Measurements from ENCODE around the gene TRABD. TPM values are rescaled to one million over a fixed set of nuclear protein-coding genes. Genes with fewer than 3 reads are reported as not detected.

Gene TRABD
- polyA plus RNA-seq, 1 donor (not counting 4 experiments of a cell fraction or from before 2014, with no cell fraction given), result 22.7 TPM

DNA sequence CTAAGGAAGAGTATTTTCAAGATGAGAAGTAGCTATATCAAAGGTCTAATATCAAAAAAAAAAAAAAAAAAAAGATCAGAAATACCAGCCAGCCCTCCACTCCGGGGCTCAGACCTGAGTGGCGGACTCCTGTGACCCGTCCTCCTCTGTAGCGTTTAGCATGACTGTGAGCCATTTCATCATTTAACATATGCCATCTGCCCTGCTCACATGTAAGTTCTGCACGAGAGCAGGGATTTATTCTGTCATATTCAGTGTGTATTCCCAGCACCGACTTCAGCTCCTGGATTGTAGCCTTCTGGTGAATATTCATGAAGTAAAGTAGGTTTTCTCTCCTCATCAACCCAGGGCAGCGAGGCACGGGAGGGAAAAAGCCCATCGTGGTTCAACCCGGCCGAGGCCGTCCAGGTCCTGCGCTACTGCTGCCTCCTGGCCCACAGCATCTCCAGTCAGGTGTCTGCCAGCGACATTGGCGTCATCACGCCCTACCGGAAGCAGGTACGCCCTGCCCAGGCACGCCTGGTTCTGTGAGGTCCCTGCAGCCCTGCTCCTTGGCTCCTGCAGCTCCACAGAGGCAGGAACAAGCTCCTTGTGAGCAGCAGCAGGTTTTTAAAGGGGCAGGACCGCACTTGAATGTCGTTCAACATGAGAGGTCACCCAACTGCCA is 27.9 kb upstream of the TRABD start:
- no peaks in the 10 kb centered on the region for H3K9me3 ChIP-seq (ENCODE audit: control insufficient read depth, low read depth, low read length)
- H3K79me2 ChIP-seq (ENCODE audit: control insufficient read depth, insufficient read depth, low read length), result no peaks in the 10 kb centered on the region
- H2AFZ ChIP-seq (ENCODE audit: control insufficient read depth, low read length), result peak overlapping the region; percentile 57
- peaks cover 7% of the 10 kb centered on the region for H3K27me3 ChIP-seq (ENCODE audit: control insufficient read depth, extremely low read depth, insufficient read depth, low read length)
- no peak overlapping the region for H3K27ac ChIP-seq (ENCODE audit: control insufficient read depth, insufficient read depth, low read length)
- peak overlapping the region; percentile 67 for H3K4me2 ChIP-seq (ENCODE audit: control insufficient read depth, extremely low read depth, insufficient read depth, low read depth, low read length)
- TF ChIP-seq, protein P1, sequence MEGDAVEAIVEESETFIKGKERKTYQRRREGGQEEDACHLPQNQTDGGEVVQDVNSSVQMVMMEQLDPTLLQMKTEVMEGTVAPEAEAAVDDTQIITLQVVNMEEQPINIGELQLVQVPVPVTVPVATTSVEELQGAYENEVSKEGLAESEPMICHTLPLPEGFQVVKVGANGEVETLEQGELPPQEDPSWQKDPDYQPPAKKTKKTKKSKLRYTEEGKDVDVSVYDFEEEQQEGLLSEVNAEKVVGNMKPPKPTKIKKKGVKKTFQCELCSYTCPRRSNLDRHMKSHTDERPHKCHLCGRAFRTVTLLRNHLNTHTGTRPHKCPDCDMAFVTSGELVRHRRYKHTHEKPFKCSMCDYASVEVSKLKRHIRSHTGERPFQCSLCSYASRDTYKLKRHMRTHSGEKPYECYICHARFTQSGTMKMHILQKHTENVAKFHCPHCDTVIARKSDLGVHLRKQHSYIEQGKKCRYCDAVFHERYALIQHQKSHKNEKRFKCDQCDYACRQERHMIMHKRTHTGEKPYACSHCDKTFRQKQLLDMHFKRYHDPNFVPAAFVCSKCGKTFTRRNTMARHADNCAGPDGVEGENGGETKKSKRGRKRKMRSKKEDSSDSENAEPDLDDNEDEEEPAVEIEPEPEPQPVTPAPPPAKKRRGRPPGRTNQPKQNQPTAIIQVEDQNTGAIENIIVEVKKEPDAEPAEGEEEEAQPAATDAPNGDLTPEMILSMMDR (optimal IDR thresholded peaks at IDR 0.05 in 1 of 3, IDR thresholded peaks at IDR 0.05 in 1 of 3, conservative IDR thresholded peaks at IDR 0.05 in 1 of 3; ENCODE audit: extremely low read depth in 1 of 3, insufficient read depth in 2 of 3, low read length in 3 of 3), result no peak
- TF ChIP-seq EZH2 (IDR thresholded peaks at IDR 0.05; ENCODE audit: low read length), result no peak
- dilution Hi-C loops (cut with MboI; ENCODE audit: extremely low pct_ligation_motif_present, low sequenced_read_pairs), result no loop called here
- no peaks in the 10 kb centered on the region for H4K20me1 ChIP-seq (ENCODE audit: control insufficient read depth, extremely low read depth, insufficient read depth, low read length)
- H3K36me3 ChIP-seq (ENCODE audit: control insufficient read depth in 2 of 2, extremely low read depth in 1 of 2, insufficient read depth in 2 of 2, low read length in 2 of 2), result no peaks in the 10 kb centered on the region
- H3K9ac ChIP-seq (ENCODE audit: control insufficient read depth, extremely low read depth, insufficient read depth, low read length), result no peak overlapping the region
- DNase-seq (ENCODE audit: low read depth, low spot score) (peak; percentile 30), FAIRE-seq (peak; percentile 85)
- H3K4me3 ChIP-seq (ENCODE audit: control insufficient read depth in 2 of 3, extremely low read depth in 1 of 3, insufficient read depth in 2 of 3, low read depth in 1 of 3, low read length in 3 of 3), result peak overlapping the region in 1 of 3 experiments; percentile 15
- peaks cover 13% of the 10 kb centered on the region for H3K4me1 ChIP-seq (ENCODE audit: control insufficient read depth, extremely low read depth, insufficient read depth, low read length)
- H3K9me1 ChIP-seq (ENCODE audit: control insufficient read depth, extremely low read depth, insufficient read depth, low read length), result no peaks in the 10 kb centered on the region

DNA sequence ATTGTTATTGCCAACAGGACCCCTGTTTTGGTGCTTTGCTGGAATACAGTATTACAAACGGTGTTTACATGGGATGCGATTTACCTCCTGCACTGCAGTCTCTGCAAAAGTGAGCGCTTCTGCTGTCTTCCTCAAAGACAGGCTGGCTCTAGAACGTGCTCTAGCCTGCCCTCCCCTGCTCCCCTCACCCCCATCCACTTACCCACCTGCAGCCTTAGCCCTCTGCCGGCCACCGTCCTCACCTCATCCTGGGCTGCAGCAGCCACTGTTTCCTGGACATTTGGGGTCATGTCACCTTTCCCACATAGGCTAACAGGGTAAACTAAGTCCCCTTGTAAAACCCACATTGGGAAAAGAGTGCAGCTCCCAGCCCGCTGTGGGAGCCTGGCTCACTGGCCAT is 24.8 kb upstream of the TRABD start:
- dilution Hi-C loops (cut with MboI; ENCODE audit: extremely low pct_ligation_motif_present, low sequenced_read_pairs), result no loop called here
- Histone ChIP-seq H3K36me3 (ENCODE audit: control insufficient read depth in 2 of 2, extremely low read depth in 1 of 2, insufficient read depth in 2 of 2, low read length in 2 of 2) (no peaks in the 10 kb centered on the region), H3K9ac (ENCODE audit: control insufficient read depth, extremely low read depth, insufficient read depth, low read length) (no peak overlapping the region)

More for the DNA sequence above, 24.8 kb upstream of the TRABD start:
- no peak overlapping the region for H3K4me2 ChIP-seq (ENCODE audit: control insufficient read depth, extremely low read depth, insufficient read depth, low read depth, low read length)
- peaks cover 4% of the 10 kb centered on the region for H3K27me3 ChIP-seq (ENCODE audit: control insufficient read depth, extremely low read depth, insufficient read depth, low read length)
- H3K4me1 ChIP-seq (ENCODE audit: control insufficient read depth, extremely low read depth, insufficient read depth, low read length), result peaks cover 13% of the 10 kb centered on the region
- no peaks in the 10 kb centered on the region for H4K20me1 ChIP-seq (ENCODE audit: control insufficient read depth, extremely low read depth, insufficient read depth, low read length)
- H3K9me3 ChIP-seq (ENCODE audit: control insufficient read depth, low read depth, low read length), result no peaks in the 10 kb centered on the region
- no peak overlapping the region for H2AFZ ChIP-seq (ENCODE audit: control insufficient read depth, low read length)
- TF ChIP-seq EZH2 (IDR thresholded peaks at IDR 0.05; ENCODE audit: low read length), result no peak
- TF ChIP-seq, protein P1 (optimal IDR thresholded peaks at IDR 0.05 in 1 of 3, IDR thresholded peaks at IDR 0.05 in 1 of 3, conservative IDR thresholded peaks at IDR 0.05 in 1 of 3; ENCODE audit: extremely low read depth in 1 of 3, insufficient read depth in 2 of 3, low read length in 3 of 3), result no peak
- H3K9me1 ChIP-seq (ENCODE audit: control insufficient read depth, extremely low read depth, insufficient read depth, low read length), result no peaks in the 10 kb centered on the region
- FAIRE-seq (no peak), DNase-seq (ENCODE audit: low read depth, low spot score) (no peak)
- no peak overlapping the region for H3K4me3 ChIP-seq (ENCODE audit: control insufficient read depth in 2 of 3, extremely low read depth in 1 of 3, insufficient read depth in 2 of 3, low read depth in 1 of 3, low read length in 3 of 3)
- H3K27ac ChIP-seq (ENCODE audit: control insufficient read depth, insufficient read depth, low read length), result no peak overlapping the region
- H3K79me2 ChIP-seq (ENCODE audit: control insufficient read depth, insufficient read depth, low read length), result no peaks in the 10 kb centered on the region

Measured in keratinocyte (primary cell).